Kidney glomerular epithelial cell (primary cell): ENCODE measurements around the gene HLA-DPB1.
"Not testable (repeated sequence)": the region's sequence is repeated elsewhere in the genome, so short reads cannot be mapped to it uniquely, and the experiment has no call there.

Experiments used
- DNase-seq: peaks from one replicate; lab custom pipeline; 2025; lab: John Stamatoyannopoulos, UW

The HLA-DPB1 gene

DNA sequence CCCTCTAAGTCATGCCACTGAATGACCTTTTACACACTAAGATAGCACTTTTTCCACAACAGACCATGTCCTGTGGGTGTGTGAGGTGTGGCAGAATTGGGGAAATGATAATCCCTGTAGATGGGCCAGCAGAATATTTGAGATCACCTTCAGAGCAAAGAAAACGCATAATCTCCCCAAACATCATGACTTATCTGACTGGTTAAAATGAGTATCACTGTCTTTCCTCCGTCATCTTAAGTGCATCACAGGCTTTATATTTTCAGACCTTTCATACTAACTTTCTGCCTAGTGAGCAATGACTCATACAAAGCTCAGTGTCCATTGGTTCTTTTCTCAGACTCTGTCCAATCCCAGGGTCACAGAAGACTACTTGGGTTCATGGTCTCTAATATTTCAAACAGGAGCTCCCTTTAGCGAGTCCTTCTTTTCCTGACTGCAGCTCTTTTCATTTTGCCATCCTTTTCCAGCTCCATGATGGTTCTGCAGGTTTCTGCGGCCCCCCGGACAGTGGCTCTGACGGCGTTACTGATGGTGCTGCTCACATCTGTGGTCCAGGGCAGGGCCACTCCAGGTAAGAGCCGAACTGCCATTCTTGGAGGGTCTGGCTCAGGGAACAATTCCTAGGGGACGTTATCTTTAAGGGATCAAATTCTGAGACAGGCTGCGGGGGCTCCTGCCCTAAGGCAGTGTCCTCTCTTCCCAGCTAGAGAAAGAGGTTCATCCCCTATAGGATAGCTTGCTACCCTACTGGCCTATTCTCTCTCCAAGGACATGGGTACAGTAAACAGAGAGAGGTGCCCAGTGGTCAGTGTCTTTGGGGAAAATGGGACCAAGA lies at the start of gene HLA-DPB1:
Gene HLA-DPB1 (plus strand): TSS at position 423 of the 838 bp plus-strand sequence. CDS start 52 bp downstream, at position 475.
- DNase-seq, result peak; percentile 60

DNA sequence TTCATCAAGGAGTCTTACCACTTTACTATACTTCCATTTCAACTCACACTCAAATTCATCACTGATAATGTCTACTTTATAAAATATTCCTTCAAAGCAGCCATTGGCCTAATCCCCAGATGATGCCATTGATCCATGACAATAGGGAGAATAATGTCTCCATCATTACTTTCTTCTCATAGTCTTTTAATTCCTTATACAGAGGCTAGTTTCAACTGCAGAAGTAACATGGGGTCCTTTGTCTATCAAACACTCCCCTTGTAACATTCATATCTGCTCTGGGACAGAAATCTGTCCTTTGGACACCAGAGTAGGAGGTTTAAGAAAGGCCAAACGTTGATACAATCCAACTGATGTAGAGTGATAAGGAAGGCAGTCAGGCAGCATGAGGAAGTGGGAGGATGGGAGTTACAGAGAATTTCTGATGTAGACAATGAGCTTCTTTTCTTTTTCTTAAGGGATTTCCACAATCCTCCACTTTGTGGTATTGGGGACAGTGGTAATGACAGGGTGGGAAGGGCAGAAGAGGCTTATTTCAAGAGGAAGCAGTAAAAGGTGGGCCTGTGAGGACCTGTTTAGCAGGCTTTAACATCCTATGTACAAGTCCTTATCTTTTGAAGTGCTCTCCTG lies 47.5 kb upstream of the HLA-DPB1 start:
- DNase-seq, result no peak

- DNase-seq, result no peak
Observed at GRCh38 chr6:33029328-33030184, 46.2 kb upstream of the HLA-DPB1 start.

GRCh38 chr6:33030245-33030644 lies 45.5 kb upstream of the HLA-DPB1 start:
- no peak for DNase-seq

DNA sequence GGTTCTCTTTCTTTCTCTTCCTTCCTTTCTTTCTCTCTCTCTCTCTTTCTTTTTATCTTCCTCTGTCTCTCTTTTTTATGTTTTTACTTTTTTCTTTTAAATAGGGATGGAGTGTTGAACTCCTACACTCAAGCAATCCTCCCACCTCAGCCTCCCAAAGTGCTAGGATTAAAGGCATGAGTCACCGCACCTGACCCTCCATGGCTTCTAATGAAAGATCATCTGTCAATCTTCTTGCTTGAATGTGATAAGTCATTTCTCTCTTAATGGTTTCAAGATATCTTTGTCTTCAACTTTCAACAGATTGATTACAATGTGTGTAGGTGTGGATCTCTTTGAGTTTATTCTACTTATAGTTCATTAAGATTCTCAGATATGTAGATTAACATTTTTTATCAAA lies 41.2 kb upstream of the HLA-DPB1 start:
- DNase-seq, result no peak

DNA sequence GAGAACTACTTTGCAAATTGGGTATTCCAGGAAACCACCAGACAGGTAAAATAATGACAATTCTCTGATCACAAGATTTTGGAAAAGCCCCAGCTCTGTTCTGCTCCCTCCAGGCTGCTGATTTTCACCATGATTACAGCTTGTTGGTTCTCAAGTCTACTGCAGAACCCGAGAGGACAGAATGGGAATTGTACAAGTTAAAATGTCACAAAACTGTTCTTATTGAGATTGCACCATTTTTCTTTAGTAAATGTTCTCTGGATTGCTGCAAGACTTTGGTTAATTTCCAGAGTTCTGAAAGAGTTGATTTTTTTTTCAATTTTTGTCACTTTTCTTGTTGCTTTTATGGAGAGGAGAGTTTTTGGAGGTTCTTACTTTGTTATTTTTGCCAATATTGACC lies 39.3 kb upstream of the HLA-DPB1 start:
- no peak for DNase-seq

- DNase-seq, result no peak
Observed at GRCh38 chr6:33040157-33040556, 35.6 kb upstream of the HLA-DPB1 start.

DNA sequence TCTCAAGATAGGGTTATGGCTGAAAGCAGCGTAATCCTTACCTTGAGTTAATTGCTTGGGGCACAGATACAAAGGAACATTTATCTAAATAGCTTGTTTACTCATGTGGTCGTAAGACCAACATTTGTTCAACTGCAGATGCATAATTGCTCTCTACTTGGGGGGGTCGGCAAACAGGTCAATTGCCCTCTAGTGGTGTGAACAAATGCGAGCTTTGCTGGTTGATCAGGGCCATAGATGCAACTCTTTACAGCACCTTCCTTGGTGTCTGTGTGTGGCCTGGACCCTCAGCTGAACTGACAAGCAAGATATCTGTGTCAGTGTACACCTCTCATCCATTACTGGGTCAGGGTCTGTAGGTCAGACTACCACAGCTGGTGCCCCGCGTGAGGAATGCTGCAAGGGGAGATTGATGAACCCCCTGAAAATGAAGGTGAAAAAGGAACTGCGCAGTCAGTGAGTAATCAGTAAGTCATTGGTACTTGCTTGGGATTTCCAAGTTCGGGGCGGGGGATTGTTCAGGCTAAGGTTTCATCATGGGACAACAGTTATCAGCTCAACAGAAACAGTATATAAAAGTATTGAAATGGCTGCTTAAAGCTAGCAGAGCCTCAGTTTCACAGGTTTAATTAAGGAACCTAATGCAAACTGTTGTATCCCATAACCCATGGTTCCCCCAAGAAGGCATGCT lies 26.3 kb upstream of the HLA-DPB1 start:
- DNase-seq, result no peak

GRCh38 chr6:33050014-33050810 lies 25.6 kb upstream of the HLA-DPB1 start:
- DNase-seq, result no peak

GRCh38 chr6:33052627-33053026 lies 23.2 kb upstream of the HLA-DPB1 start:
- no peak for DNase-seq

DNA sequence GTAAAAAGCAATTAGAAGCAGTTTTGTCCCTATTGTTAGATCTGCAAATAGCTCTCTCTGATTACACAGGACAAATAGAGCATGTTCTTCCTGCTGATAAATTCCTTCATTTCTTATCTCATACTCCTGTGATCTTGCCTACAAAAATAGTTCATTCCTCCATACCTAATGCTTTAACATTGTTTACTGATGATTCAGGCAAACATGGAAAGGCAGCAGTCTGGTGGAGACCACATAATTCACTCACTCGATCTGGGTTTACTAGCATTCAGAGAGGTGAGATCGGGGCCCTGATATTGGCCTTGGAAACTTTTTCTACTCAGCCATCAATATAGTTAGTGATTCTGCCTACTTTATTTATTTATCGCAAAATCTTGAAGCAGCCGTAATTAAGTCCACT lies 22.6 kb upstream of the HLA-DPB1 start:
- DNase-seq, result peak; percentile 81

DNA sequence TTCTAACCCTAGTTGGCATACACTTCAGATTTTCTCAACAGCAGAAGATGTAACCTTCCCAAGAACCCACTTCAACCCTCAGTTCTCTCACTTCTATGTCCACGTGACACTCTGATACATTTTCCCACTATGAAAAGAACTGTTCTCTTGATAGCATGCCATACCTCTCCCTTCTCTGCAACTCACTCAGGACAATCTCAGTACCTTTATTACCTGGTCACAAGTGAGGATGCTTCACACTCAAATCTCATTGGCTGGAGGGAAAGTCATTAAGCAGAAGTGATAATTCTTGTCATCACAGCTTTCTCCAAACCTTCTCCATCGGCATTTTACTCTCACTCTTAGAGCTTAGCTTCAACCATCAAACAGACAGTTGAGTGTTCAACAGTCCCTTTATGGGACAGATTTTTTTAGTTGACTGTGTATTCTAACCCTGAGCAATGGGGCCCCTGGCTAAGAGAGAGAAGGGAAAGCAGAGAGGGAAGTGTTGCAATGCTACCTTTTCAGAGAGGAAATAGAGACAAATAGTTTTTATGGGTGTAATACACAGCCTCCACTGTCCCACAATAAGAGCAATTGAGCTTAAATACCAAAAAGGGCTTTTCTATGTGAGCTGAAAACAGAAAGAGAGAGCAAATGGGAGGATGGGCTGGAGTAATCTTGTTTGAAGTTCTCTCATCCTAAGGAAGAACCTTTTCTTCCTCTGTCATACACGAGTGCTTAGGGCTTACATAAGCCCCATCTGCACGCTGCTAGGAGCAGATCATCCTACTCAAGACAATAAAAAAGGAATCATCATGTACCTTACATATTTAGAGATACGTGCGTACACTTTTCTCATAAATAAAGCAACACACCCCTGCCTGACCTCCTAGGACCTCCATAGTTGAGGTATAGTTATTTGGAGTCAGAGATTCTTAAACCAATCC lies 18.3 kb upstream of the HLA-DPB1 start:
- DNase-seq, result no peak

DNA sequence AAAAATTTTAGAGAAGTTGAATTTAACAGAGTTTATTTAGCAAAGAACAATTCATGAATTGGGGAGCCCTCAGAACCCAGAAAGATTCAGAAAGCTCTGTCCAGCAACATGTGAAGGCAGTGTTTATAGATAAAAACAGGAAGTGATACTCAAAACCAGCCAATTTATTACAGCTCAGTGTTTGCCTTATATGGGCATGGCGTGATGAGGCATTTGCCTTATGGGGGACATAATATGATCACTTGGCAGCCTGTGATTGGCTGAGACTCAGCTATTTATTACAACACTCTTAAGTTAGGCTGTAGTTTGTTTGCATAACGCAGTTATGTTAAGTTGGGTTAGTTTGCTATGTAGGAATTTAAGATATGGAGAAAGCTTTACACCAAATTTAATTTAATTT lies 13.8 kb upstream of the HLA-DPB1 start:
- no peak for DNase-seq

DNA sequence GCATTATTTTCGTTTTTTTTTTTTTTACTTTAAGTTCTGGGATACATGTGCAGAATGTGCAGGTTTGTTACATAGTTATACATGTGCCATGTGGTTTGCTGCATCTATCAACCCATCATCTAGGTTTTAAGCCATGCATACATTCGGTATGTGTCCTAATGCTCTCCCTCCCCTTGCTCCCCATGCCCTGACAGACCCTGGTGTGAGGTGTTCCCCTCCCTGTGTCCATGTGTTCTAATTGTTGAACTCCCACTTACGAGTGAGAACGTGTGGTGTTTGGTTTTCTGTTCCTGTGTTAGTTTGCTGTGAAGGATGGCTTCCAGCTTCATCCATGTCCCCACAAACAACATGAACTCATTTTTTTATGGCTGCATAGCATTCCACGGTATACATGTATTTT lies 12.4 kb upstream of the HLA-DPB1 start:
- not testable (repeated sequence) for DNase-seq

DNA sequence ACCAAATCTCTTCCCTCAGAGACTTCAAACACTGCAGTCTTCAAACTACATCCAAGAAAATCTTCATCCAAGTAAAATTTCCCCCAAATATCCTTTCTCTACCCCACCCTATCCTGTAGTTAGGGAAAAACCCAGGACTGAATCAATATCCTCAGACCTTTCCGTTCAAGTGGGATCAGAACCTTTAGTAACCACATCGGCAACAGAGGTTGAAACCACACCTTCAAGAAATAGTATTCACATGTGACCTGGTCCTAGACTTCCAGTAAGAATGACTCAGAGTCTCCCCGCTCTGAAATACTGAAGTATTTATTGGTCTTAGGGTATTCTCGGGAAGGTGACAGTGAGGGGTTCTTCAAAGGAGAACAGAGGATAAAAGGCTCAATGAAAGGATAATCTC lies 11.1 kb upstream of the HLA-DPB1 start:
- DNase-seq, result no peak

DNA sequence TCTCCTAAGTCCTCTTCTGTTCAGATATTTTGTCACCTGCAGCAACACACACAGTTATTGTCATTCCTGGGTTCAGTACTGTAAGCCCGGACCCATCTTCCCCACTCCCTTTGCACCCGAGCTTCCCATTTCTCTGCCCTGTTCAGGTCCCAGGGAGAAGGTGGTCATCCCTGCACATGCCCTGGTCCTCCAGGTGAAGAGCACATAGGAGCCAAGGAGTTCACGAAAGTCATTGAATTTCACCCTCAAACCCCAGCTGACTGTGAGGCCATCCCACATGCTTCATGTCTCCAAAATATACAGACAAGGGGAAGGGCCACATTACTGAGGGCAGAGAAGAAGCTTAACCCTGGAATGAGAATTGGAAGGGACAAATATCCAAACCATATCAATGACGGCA lies 10.5 kb upstream of the HLA-DPB1 start:
- no peak for DNase-seq

DNA sequence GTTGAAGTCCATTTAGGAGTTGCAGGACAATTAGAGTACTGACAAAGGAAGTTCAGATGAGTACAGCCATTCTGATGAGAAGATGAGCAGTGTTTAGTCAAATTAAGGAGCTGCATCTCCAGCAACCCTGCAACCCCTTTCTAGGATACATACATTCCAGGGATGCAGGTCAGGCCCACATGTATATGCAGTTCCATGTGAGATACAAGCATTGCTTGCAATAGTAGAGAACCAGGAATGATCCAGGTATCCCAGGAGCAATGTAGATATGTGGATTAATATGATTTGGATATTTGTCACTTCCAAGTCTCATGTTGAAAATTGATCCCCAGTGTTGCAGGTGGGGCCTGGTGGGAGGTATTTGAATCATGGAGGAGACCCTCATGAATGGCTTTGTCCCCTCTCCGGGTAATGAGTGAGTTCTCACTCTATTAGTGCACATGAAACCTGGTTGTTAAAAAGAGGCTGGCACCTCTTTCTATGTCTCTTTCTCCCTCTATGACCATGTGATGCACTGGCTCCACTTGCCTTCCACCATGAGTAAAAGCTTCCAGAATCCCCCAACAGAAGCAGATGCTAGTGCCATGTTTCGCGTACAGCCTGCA lies 8.8 kb upstream of the HLA-DPB1 start:
- no peak for DNase-seq

GRCh38 chr6:33069021-33069738 lies 6.6 kb upstream of the HLA-DPB1 start:
- DNase-seq, result no peak

DNA sequence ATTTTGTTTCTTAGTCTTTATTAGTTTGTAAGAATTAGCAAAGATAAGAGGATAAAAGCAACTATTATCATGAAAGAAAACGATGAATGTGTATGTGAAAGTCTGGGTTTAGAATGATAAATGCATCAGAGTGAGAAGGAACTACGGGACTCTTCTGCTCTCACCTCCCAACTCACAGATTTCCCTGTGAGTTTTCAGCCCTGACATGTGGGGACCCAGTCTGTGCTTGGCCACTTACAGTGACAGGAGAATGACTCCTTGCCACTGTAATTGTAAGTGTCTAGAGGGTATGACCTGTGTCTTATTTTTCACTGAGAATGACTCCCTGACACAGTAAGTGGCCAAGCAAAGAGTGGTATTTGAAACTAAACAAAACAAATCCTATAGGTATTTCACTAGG lies 4.9 kb upstream of the HLA-DPB1 start:
- no peak for DNase-seq
